Astrocyte (in vitro differentiated cells and primary cell): ENCODE results near the gene TNIK. TPM values are rescaled to one million over a fixed set of nuclear protein-coding genes. Genes with fewer than 3 reads are reported as not detected.

Source experiments
- DNase-seq: peaks from one replicate; pipeline ENCODE4 v3.0.0-alpha.2; 2010; ENCODE audit warnings: low read depth
- FAIRE-seq: peaks from 2 replicates; lab custom pipeline; 2011; peaks lifted over from hg19 to GRCh38; lab: Jason Lieb, UNC
- H2AFZ ChIP-seq: 2 replicates; pipeline ENCODE4 v1.6.0; 2012; ENCODE audit warnings: low read depth, low read length, inconsistent platforms
- H3K27ac ChIP-seq: 2 replicates; pipeline ENCODE4 v1.5.1; 2011; ENCODE audit warnings: low read depth, low read length, inconsistent platforms
- H3K27me3 ChIP-seq: 2 replicates; pipeline ENCODE4 v1.6.0; 2011; ENCODE audit warnings: low read length, inconsistent platforms; ENCODE audit not compliant: insufficient read depth
- H3K36me3 ChIP-seq: 2 replicates; pipeline ENCODE4 v1.5.1; 2011; ENCODE audit warnings: low read length, inconsistent platforms; ENCODE audit not compliant: insufficient read depth
- H3K4me1 ChIP-seq: 2 replicates; pipeline ENCODE4 v1.5.1; 2011; ENCODE audit warnings: low read length, inconsistent platforms; ENCODE audit not compliant: insufficient read depth
- H3K4me2 ChIP-seq: 2 replicates; pipeline ENCODE4 v1.6.0; 2012; ENCODE audit warnings: low read length, inconsistent platforms
- H3K4me3 ChIP-seq: 2 replicates; pipeline ENCODE4 v1.5.1; 2011; ENCODE audit warnings: low read depth, mild to moderate bottlenecking, low read length, inconsistent platforms; ENCODE audit not compliant: insufficient read depth
- H3K79me2 ChIP-seq: 2 replicates; pipeline ENCODE4 v1.6.0; 2012; ENCODE audit warnings: mild to moderate bottlenecking, low read length, inconsistent platforms; ENCODE audit not compliant: insufficient read depth
- H3K9ac ChIP-seq: 2 replicates; pipeline ENCODE4 v1.6.0; 2012; ENCODE audit warnings: mild to moderate bottlenecking, low read length, inconsistent platforms
- H3K9me3 ChIP-seq: 2 replicates; pipeline ENCODE4 v1.5.1; 2012; ENCODE audit warnings: low read depth, mild to moderate bottlenecking, low read length, inconsistent platforms; ENCODE audit not compliant: insufficient read depth
- H4K20me1 ChIP-seq: 2 replicates; pipeline ENCODE4 v1.6.0; 2012; ENCODE audit warnings: low read length, inconsistent platforms; ENCODE audit not compliant: insufficient read depth
- H3K27ac Mint-ChIP-seq: one replicate; pipeline ENCODE4 v1.8.0; 2021; ENCODE audit warnings: mild to moderate bottlenecking, mixed read lengths; ENCODE audit not compliant: unreplicated experiment
- H3K27me3 Mint-ChIP-seq: one replicate; pipeline ENCODE4 v1.8.0; 2021; ENCODE audit warnings: low read depth, mixed read lengths; ENCODE audit not compliant: unreplicated experiment
- H3K36me3 Mint-ChIP-seq: one replicate; pipeline ENCODE4 v1.8.0; 2021; ENCODE audit warnings: low read depth, mixed read lengths; ENCODE audit not compliant: unreplicated experiment
- H3K4me1 Mint-ChIP-seq: one replicate; pipeline ENCODE4 v1.8.0; 2021; ENCODE audit warnings: low read depth, mixed read lengths; ENCODE audit not compliant: unreplicated experiment
- H3K4me3 Mint-ChIP-seq: one replicate; pipeline ENCODE4 v1.8.0; 2021; ENCODE audit warnings: mild to moderate bottlenecking, moderate library complexity, mixed read lengths; ENCODE audit not compliant: unreplicated experiment
- H3K9me3 Mint-ChIP-seq: one replicate; pipeline ENCODE4 v1.8.0; 2021; ENCODE audit warnings: mild to moderate bottlenecking, mixed read lengths; ENCODE audit not compliant: unreplicated experiment
- CTCF ChIP-seq: IDR thresholded peaks from 2 replicates; pipeline ENCODE4 v1.5.1; 2011; ENCODE audit warnings: low read depth, mild to moderate bottlenecking, inconsistent platforms, low read length, moderate library complexity; ENCODE audit not compliant: insufficient read depth
- EZH2 ChIP-seq: IDR thresholded peaks from 2 replicates; pipeline ENCODE4 v1.6.1; 2012; ENCODE audit warnings: mild to moderate bottlenecking, low read length, inconsistent platforms; ENCODE audit not compliant: insufficient read depth
- total RNA-seq: library from RNA; stranded (reverse); gene quantifications from 2 replicates; pipeline ENCODE4 v1.2.1, GENCODE V29; 2021

The TNIK gene
- total RNA-seq, 1 donor from 2014 or later = 70.0 TPM

GRCh38 chr3:171508206-171508605 lies 48.0 kb upstream of the TNIK start:
- no peak overlapping the region for H3K27ac ChIP-seq
- no peaks in the 10 kb centered on the region for H4K20me1 ChIP-seq
- H3K9me3 Mint-ChIP-seq = no peaks in the 10 kb centered on the region
- no peaks in the 10 kb centered on the region for H3K4me1 ChIP-seq
- no peak overlapping the region for H3K4me2 ChIP-seq
- H2AFZ ChIP-seq = no peak overlapping the region
- H3K36me3 ChIP-seq = no peaks in the 10 kb centered on the region
- no peak overlapping the region for H3K4me3 ChIP-seq
- no peak for DNase-seq
- H3K27ac Mint-ChIP-seq = no peak overlapping the region
- no peaks in the 10 kb centered on the region for H3K36me3 Mint-ChIP-seq
- no peak overlapping the region for H3K4me3 Mint-ChIP-seq
- H3K4me1 Mint-ChIP-seq = no peaks in the 10 kb centered on the region
- FAIRE-seq = no peak
- H3K9me3 ChIP-seq = no peaks in the 10 kb centered on the region
- no peaks in the 10 kb centered on the region for H3K79me2 ChIP-seq
- H3K27me3 ChIP-seq = no peaks in the 10 kb centered on the region
- no peak for TF ChIP-seq EZH2
- TF ChIP-seq CTCF = no peak
- no peak overlapping the region for H3K9ac ChIP-seq
- no peaks in the 10 kb centered on the region for H3K27me3 Mint-ChIP-seq

- no peaks in the 10 kb centered on the region for H3K36me3 Mint-ChIP-seq
Measured at GRCh38 chr3:171506743-171507319, 46.6 kb upstream of the TNIK start.

More at GRCh38 chr3:171506743-171507319, 46.6 kb upstream of the TNIK start:
- Histone ChIP-seq H3K4me3 (no peak overlapping the region), H3K27ac (no peak overlapping the region), H3K4me2 (no peak overlapping the region), H3K4me1 (no peaks in the 10 kb centered on the region), H2AFZ (no peak overlapping the region), H3K9me3 (no peaks in the 10 kb centered on the region), H3K79me2 (no peaks in the 10 kb centered on the region), H3K36me3 (no peaks in the 10 kb centered on the region), H3K27me3 (no peaks in the 10 kb centered on the region), H4K20me1 (no peaks in the 10 kb centered on the region), H3K9ac (no peak overlapping the region)
- H3K27ac Mint-ChIP-seq = no peak overlapping the region
- no peak overlapping the region for H3K4me3 Mint-ChIP-seq
- FAIRE-seq (no peak), DNase-seq (no peak)
- TF ChIP-seq EZH2 = no peak
- no peak for TF ChIP-seq CTCF
- no peaks in the 10 kb centered on the region for H3K27me3 Mint-ChIP-seq
- no peaks in the 10 kb centered on the region for H3K9me3 Mint-ChIP-seq
- H3K4me1 Mint-ChIP-seq = no peaks in the 10 kb centered on the region
